Mesenteric fat pad (tissue), 1 donor: ENCODE results near the gene FAM83E. TPM values are rescaled to one million over a fixed set of nuclear protein-coding genes. Genes with fewer than 3 reads are reported as not detected.
"Not testable (repeated sequence)": the region's sequence is repeated elsewhere in the genome, so short reads cannot be mapped to it uniquely, and the experiment has no call there.

ENCODE experiments used
- DNase-seq: peaks from one replicate; pipeline ENCODE4 v3.0.0-alpha.2; 2020; ENCODE audit warnings: low spot score
- total RNA-seq: library from RNA; stranded (reverse); fragmentation: NEBNext Ultra II Directional; extraction: Animal tissue kit (Norgen Biotek cat#: 25700); gene quantifications from one replicate; pipeline ENCODE4 v1.2.1, GENCODE V29; 2021
- donor health status: DM: yes; HTN: yes; CAD: no.

The FAM83E gene
- total RNA-seq, 1 donor from 2014 or later = 0.71 TPM

GRCh38 chr19:48578891-48579290, 36.0 kb downstream of the FAM83E start:
- no peak for DNase-seq

GRCh38 chr19:48577908-48578307, 37.0 kb downstream of the FAM83E start:
- not testable (repeated sequence) for DNase-seq

- no peak for DNase-seq
Measured at GRCh38 chr19:48575931-48576622, 38.8 kb downstream of the FAM83E start.

- no peak for DNase-seq
Measured at GRCh38 chr19:48573163-48573505, 41.7 kb downstream of the FAM83E start.

- no peak for DNase-seq
Measured at GRCh38 chr19:48571378-48572162, 43.3 kb downstream of the FAM83E start.

- no peak for DNase-seq
Measured at GRCh38 chr19:48569814-48570213, 45.1 kb downstream of the FAM83E start.

- DNase-seq = peak; percentile 92
Measured at GRCh38 chr19:48568345-48568886, 46.5 kb downstream of the FAM83E start.

GRCh38 chr19:48565090-48565489, 49.8 kb downstream of the FAM83E start:
- no peak for DNase-seq

Other genes with a start within 250 kb of the FAM83E start
- 113 TPM for gene KDELR1, start 223.5 kb downstream of the FAM83E start, total RNA-seq
- gene GRIN2D, start 221.4 kb downstream of the FAM83E start, total RNA-seq = 0.48 TPM
- gene GRWD1, start 169.1 kb downstream of the FAM83E start, total RNA-seq = 39.0 TPM
- 1.0 TPM for gene KCNJ14, start 159.5 kb downstream of the FAM83E start, total RNA-seq
- gene CYTH2, start 145.7 kb downstream of the FAM83E start, total RNA-seq = 34.9 TPM
- 0.45 TPM for gene LMTK3, start 103.2 kb downstream of the FAM83E start, total RNA-seq
- 0.48 TPM for gene SULT2B1, start 62.9 kb downstream of the FAM83E start, total RNA-seq
- gene SPACA4, start 8.3 kb downstream of the FAM83E start, total RNA-seq = not detected
- 876 TPM for gene RPL18, start 4.1 kb upstream of the FAM83E start, total RNA-seq
- 14.0 TPM for gene SPHK2, start 4.4 kb upstream of the FAM83E start, total RNA-seq
- 1.4 TPM for gene DBP, start 22.3 kb upstream of the FAM83E start, total RNA-seq
- 3.3 TPM for gene CA11, start 31.1 kb upstream of the FAM83E start, total RNA-seq
- gene NTN5, start 57.9 kb upstream of the FAM83E start, total RNA-seq = 0.51 TPM
- 0.19 TPM for gene FUT2, start 80.9 kb upstream of the FAM83E start, total RNA-seq
- 0.58 TPM for gene MAMSTR, start 104.6 kb upstream of the FAM83E start, total RNA-seq
- 34.5 TPM for gene RASIP1, start 125.5 kb upstream of the FAM83E start, total RNA-seq
- gene IZUMO1, start 131.8 kb upstream of the FAM83E start, total RNA-seq = 2.0 TPM
- 5.7 TPM for gene FUT1, start 137.6 kb upstream of the FAM83E start, total RNA-seq
- gene FGF21, start 140.4 kb upstream of the FAM83E start, total RNA-seq = not detected
- 20.3 TPM for gene BCAT2, start 196.0 kb upstream of the FAM83E start, total RNA-seq
- gene HSD17B14, start 221.4 kb upstream of the FAM83E start, total RNA-seq = 9.4 TPM